H9 (cell line): ENCODE results near the gene GYS2. TPM values are rescaled to one million over a fixed set of nuclear protein-coding genes. Genes with fewer than 3 reads are reported as not detected.

ENCODE experiments used
- DNase-seq: peaks from one replicate; pipeline ENCODE4 v3.0.0-alpha.2; 2017
- H2AFZ ChIP-seq: one replicate; pipeline ENCODE4 v1.6.1; 2013; ENCODE audit warnings: mild to moderate bottlenecking, low read length, control low read depth, moderate library complexity
- H2AK5ac ChIP-seq: 2 replicates; pipeline ENCODE4 v1.6.1; 2013; ENCODE audit warnings: low read length, control low read depth, mixed read lengths; ENCODE audit not compliant: insufficient read length
- H2BK120ac ChIP-seq: one replicate; pipeline ENCODE4 v1.6.1; 2013; ENCODE audit warnings: low read depth, mild to moderate bottlenecking, low read length, control low read depth, inconsistent platforms; ENCODE audit not compliant: poor library complexity, severe bottlenecking
- H2BK12ac ChIP-seq: 2 replicates; pipeline ENCODE4 v1.6.1; 2013; ENCODE audit warnings: low read length, control low read depth, mixed read lengths, low read depth; ENCODE audit not compliant: insufficient read length
- H2BK15ac ChIP-seq: 2 replicates; pipeline ENCODE4 v1.6.1; 2013; ENCODE audit warnings: low read depth, low read length, control low read depth
- H2BK20ac ChIP-seq: one replicate; pipeline ENCODE4 v1.6.1; 2013; ENCODE audit warnings: low read depth, mild to moderate bottlenecking, low read length, control low read depth, inconsistent platforms; ENCODE audit not compliant: poor library complexity, severe bottlenecking
- H2BK5ac ChIP-seq: 2 replicates; pipeline ENCODE4 v1.6.1; 2013; ENCODE audit warnings: low read length, control low read depth, mixed read lengths; ENCODE audit not compliant: insufficient read length
- H3K14ac ChIP-seq: 2 replicates; pipeline ENCODE4 v1.6.1; 2013; ENCODE audit warnings: low read length, control low read depth; ENCODE audit not compliant: insufficient read depth
- H3K18ac ChIP-seq: 2 replicates; pipeline ENCODE4 v1.6.1; 2013; ENCODE audit warnings: low read depth, mild to moderate bottlenecking, mixed read lengths, low read length, control low read depth; ENCODE audit not compliant: insufficient read length
- H3K23ac ChIP-seq: 2 replicates; pipeline ENCODE4 v1.6.1; 2013; ENCODE audit warnings: low read length, control low read depth, mixed read lengths, low read depth; ENCODE audit not compliant: insufficient read length
- H3K23me2 ChIP-seq: 2 replicates; pipeline ENCODE4 v1.6.1; 2013; ENCODE audit warnings: low read depth, mild to moderate bottlenecking, mixed read lengths, low read length, control low read depth; ENCODE audit not compliant: insufficient read length, poor library complexity, severe bottlenecking
- H3K27ac ChIP-seq: 2 replicates; pipeline ENCODE4 v1.5.1; 2013; ENCODE audit warnings: low read length, control low read depth, mixed read lengths, low read depth; ENCODE audit not compliant: insufficient read length
- H3K27me3 ChIP-seq: 2 replicates; pipeline ENCODE4 v1.6.1; 2013; ENCODE audit warnings: low read length, control low read depth, inconsistent platforms; ENCODE audit not compliant: insufficient read depth
- H3K4ac ChIP-seq: 2 replicates; pipeline ENCODE4 v1.6.1; 2013; ENCODE audit warnings: low read depth, mild to moderate bottlenecking, control low read depth, inconsistent platforms, low read length, moderate library complexity
- H3K4me1 ChIP-seq: 2 replicates; pipeline ENCODE4 v1.6.1; 2013; ENCODE audit warnings: low read length, control low read depth, inconsistent platforms; ENCODE audit not compliant: insufficient read depth
- H3K4me2 ChIP-seq: 2 replicates; pipeline ENCODE4 v1.6.1; 2013; ENCODE audit warnings: low read length, control low read depth, mixed read lengths; ENCODE audit not compliant: insufficient read length, insufficient read depth
- H3K56ac ChIP-seq: 2 replicates; pipeline ENCODE4 v1.6.1; 2013; ENCODE audit warnings: low read depth, mild to moderate bottlenecking, mixed read lengths, low read length, control low read depth; ENCODE audit not compliant: insufficient read length
- H3K79me1 ChIP-seq: 2 replicates; pipeline ENCODE4 v1.6.1; 2013; ENCODE audit warnings: low read depth, mild to moderate bottlenecking, moderate library complexity, low read length, control low read depth, inconsistent platforms; ENCODE audit not compliant: insufficient read depth, poor library complexity, severe bottlenecking
- H3K79me2 ChIP-seq: 2 replicates; pipeline ENCODE4 v1.6.1; 2013; ENCODE audit warnings: low read length, control low read depth, inconsistent platforms; ENCODE audit not compliant: insufficient read depth
- H3K9ac ChIP-seq: 2 replicates; pipeline ENCODE4 v1.6.1; 2013; ENCODE audit warnings: low read length, control low read depth, mixed read lengths; ENCODE audit not compliant: insufficient read length; ENCODE audit errors: extremely low read depth
- H3K9me3 ChIP-seq: one replicate; pipeline ENCODE4 v1.6.1; 2013; ENCODE audit warnings: low read depth, low read length, inconsistent platforms; ENCODE audit not compliant: control insufficient read depth
- H3T11ph ChIP-seq: one replicate; pipeline ENCODE4 v1.6.1; 2013; ENCODE audit warnings: mild to moderate bottlenecking, low read length, control low read depth, inconsistent platforms
- H4K20me1 ChIP-seq: one replicate; pipeline ENCODE4 v1.6.1; 2013; ENCODE audit not compliant: control insufficient read depth, insufficient read length, insufficient read depth
- H4K5ac ChIP-seq: 2 replicates; pipeline ENCODE4 v1.6.1; 2013; ENCODE audit warnings: low read depth, mild to moderate bottlenecking, mixed read lengths, low read length, control low read depth; ENCODE audit not compliant: insufficient read length
- H4K8ac ChIP-seq: replicated peaks from 2 replicates; pipeline ENCODE4 v1.6.1; 2013; ENCODE audit warnings: low read length, control low read depth, mixed read lengths, low read depth; ENCODE audit not compliant: insufficient read length
- H4K91ac ChIP-seq: 2 replicates; pipeline ENCODE4 v1.6.1; 2013; ENCODE audit warnings: low read depth, mild to moderate bottlenecking, moderate library complexity, mixed read lengths, low read length, control low read depth; ENCODE audit not compliant: insufficient read length
- H3K27ac Mint-ChIP-seq, 3 experiments: 2 replicates in 2 of 3; 3 replicates in 1 of 3; pipeline ENCODE4 v1.8.0; 2020 to 2021; ENCODE audit warnings: mixed read lengths in 3 of 3, mild to moderate bottlenecking in 1 of 3, moderate library complexity in 1 of 3
- H3K27me3 Mint-ChIP-seq: 2 replicates; pipeline ENCODE4 v1.8.0; 2021; ENCODE audit warnings: low read depth, mild to moderate bottlenecking, moderate library complexity, mixed read lengths
- H3K36me3 Mint-ChIP-seq, 3 experiments: 2 replicates in 2 of 3; 3 replicates in 1 of 3; pipeline ENCODE4 v1.8.0; 2020 to 2021; ENCODE audit warnings: low read depth in 3 of 3, mixed read lengths in 3 of 3; ENCODE audit not compliant: insufficient read depth in 1 of 3
- H3K4me1 Mint-ChIP-seq, 2 experiments: 2 replicates each; pipeline ENCODE4 v1.8.0; 2020; ENCODE audit warnings: mixed read lengths in 2 of 2
- H3K4me3 Mint-ChIP-seq, 2 experiments: 2 replicates in 1 of 2; 3 replicates in 1 of 2; pipeline ENCODE4 v1.8.0; 2020 to 2021; ENCODE audit warnings: mild to moderate bottlenecking in 2 of 2, mixed read lengths in 2 of 2, moderate library complexity in 1 of 2
- H3K9me3 Mint-ChIP-seq, 2 experiments: 2 replicates in 1 of 2; 3 replicates in 1 of 2; pipeline ENCODE4 v1.8.0; 2020; ENCODE audit warnings: mild to moderate bottlenecking in 2 of 2, mixed read lengths in 2 of 2, moderate library complexity in 1 of 2
- WGBS: extraction: QIAGEN DNeasy Blood & Tissue Kit; methylation state at CpG from one replicate; pipeline ENCODE4 v1.1.7; 2013; ENCODE audit warnings: missing lambda C conversion rate, low lambda C conversion rate, mixed read lengths; ENCODE audit not compliant: insufficient read length; ENCODE audit errors: extremely low coverage; 5-methylcytosine and 5-hydroxymethylcytosine counted together
- total RNA-seq: library from RNA; stranded (reverse); gene quantifications from 2 replicates; pipeline ENCODE4 v1.2.1, GENCODE V29; 2021
- TF ChIP-seq, protein P1 (sequence below): fragments of 200-600 bp; sonication (generic); conservative IDR thresholded peaks from 3 replicates; pipeline ENCODE4 v1.8.0; 2021; ENCODE audit warnings: antibody characterized with exemption, mild to moderate bottlenecking

Gene GYS2
- total RNA-seq, 1 experiment from 2014 or later: not detected

DNA sequence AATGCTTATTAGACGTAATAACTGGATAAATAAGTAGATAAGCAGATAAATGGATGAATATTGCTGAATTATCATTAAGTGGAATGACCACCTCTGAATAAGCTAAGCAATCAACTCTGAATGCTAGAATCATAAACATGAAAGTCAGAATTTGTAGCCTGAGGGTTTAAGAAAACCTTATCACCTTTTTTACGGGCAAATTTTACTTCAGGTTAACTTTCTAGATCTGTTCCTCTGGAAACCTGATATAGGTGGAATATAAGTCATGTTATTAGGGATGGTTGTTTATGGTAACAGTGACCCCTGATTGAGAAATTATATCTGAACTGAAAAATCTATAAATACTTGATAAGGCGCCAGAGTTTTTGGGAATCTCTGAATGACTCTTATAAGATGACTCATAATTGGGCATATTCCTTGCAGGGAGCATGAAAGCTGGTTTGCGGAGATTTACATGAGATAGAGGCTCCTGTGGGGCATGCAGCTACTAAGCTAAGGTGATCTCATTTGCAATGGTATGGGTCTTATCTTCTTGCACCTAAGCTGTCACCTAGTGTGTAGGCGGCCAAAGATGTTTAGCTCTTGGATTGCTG, 66.5 kb downstream of the GYS2 start:
- no peak overlapping the region for H2BK120ac ChIP-seq
- no CpG with 5 or more reads among the region's 5 CpGs for WGBS
- Mint-ChIP-seq H3K4me1 (peaks cover 5 to 6% of the 10 kb centered on the region in 2 experiments; a peak in 1 of 4 replicates), H3K27ac (no peak overlapping the region), H3K36me3 (no peaks in the 10 kb centered on the region), H3K4me3 (no peak overlapping the region), H3K9me3 (no peaks in the 10 kb centered on the region), H3K27me3 (peaks cover 6% of the 10 kb centered on the region)
- H3K56ac ChIP-seq: no peak overlapping the region
- H2BK12ac ChIP-seq: no peak overlapping the region
- no peak overlapping the region for H3K9ac ChIP-seq
- H3K4me2 ChIP-seq: no peak overlapping the region
- DNase-seq: no peak
- H3K14ac ChIP-seq: no peak overlapping the region
- no peak overlapping the region for H4K5ac ChIP-seq
- no peak overlapping the region for H2BK20ac ChIP-seq
- H3K18ac ChIP-seq: no peak overlapping the region
- H4K20me1 ChIP-seq: no peaks in the 10 kb centered on the region
- no peak overlapping the region for H3K27ac ChIP-seq
- no peaks in the 10 kb centered on the region for H3K4me1 ChIP-seq
- no peaks in the 10 kb centered on the region for H3K79me1 ChIP-seq
- no peak overlapping the region for H2AK5ac ChIP-seq
- H3K23ac ChIP-seq: no peak overlapping the region
- H3T11ph ChIP-seq: no peak overlapping the region
- H4K91ac ChIP-seq: no peak overlapping the region
- H2BK15ac ChIP-seq: no peak overlapping the region
- H3K4ac ChIP-seq: no peak overlapping the region
- H3K9me3 ChIP-seq: no peaks in the 10 kb centered on the region
- H4K8ac ChIP-seq: no peak overlapping the region
- H3K79me2 ChIP-seq: no peaks in the 10 kb centered on the region
- TF ChIP-seq, protein P1, sequence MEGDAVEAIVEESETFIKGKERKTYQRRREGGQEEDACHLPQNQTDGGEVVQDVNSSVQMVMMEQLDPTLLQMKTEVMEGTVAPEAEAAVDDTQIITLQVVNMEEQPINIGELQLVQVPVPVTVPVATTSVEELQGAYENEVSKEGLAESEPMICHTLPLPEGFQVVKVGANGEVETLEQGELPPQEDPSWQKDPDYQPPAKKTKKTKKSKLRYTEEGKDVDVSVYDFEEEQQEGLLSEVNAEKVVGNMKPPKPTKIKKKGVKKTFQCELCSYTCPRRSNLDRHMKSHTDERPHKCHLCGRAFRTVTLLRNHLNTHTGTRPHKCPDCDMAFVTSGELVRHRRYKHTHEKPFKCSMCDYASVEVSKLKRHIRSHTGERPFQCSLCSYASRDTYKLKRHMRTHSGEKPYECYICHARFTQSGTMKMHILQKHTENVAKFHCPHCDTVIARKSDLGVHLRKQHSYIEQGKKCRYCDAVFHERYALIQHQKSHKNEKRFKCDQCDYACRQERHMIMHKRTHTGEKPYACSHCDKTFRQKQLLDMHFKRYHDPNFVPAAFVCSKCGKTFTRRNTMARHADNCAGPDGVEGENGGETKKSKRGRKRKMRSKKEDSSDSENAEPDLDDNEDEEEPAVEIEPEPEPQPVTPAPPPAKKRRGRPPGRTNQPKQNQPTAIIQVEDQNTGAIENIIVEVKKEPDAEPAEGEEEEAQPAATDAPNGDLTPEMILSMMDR: no peak
- no peak overlapping the region for H2BK5ac ChIP-seq
- no peak overlapping the region for H2AFZ ChIP-seq
- no peaks in the 10 kb centered on the region for H3K23me2 ChIP-seq
- no peaks in the 10 kb centered on the region for H3K27me3 ChIP-seq
